Kidney (tissue), 22 donors: Measurements from ENCODE around the gene KCNS3. TPM values are rescaled to one million over a fixed set of nuclear protein-coding genes. Genes with fewer than 3 reads are reported as not detected.
A peak's percentile ranks its signal among the peaks of the same experiment; 100 is the strongest.

Source experiments
- DNase-seq, 5 donors: peaks; one replicate each; pipeline ENCODE4 v3.0.0-alpha.2; 2013 to 2020
- FAIRE-seq: peaks from 2 replicates; lab custom pipeline; 2012; peaks lifted over from hg19 to GRCh38; lab: Jason Lieb, UNC
- H3K27ac ChIP-seq, 2 donors: one replicate each; pipeline ENCODE4 v1.7.0; 2013; ENCODE audit warnings: low read depth in 2 of 2, low read length in 2 of 2, inconsistent platforms in 1 of 2
- H3K27me3 ChIP-seq: one replicate; pipeline ENCODE4 v1.7.1; 2013; ENCODE audit warnings: low read length, inconsistent platforms; ENCODE audit not compliant: control insufficient read depth, insufficient read depth
- H3K36me3 ChIP-seq, 3 donors: one replicate each; pipeline versions ENCODE4 v1.7.0 to v1.7.1; 2013; ENCODE audit warnings: low read length in 3 of 3, control low read depth in 1 of 3, inconsistent platforms in 1 of 3; ENCODE audit not compliant: insufficient read depth in 3 of 3, control insufficient read depth in 2 of 3
- H3K4me1 ChIP-seq, 3 donors: one replicate each; pipeline versions ENCODE4 v1.7.0 to v1.7.1; 2013; ENCODE audit warnings: low read length in 3 of 3, inconsistent platforms in 1 of 3, low read depth in 1 of 3; ENCODE audit not compliant: control insufficient read depth in 2 of 3, insufficient read depth in 2 of 3
- H3K4me3 ChIP-seq, 3 donors: one replicate each; pipeline versions ENCODE4 v1.7.0 to v1.8.1; 2013; ENCODE audit warnings: low read length in 3 of 3, control low read depth in 1 of 3, inconsistent platforms in 1 of 3
- H3K9ac ChIP-seq, 3 donors: one replicate each; pipeline versions ENCODE4 v1.7.0 to v1.7.1; 2013; ENCODE audit warnings: low read length in 3 of 3, control low read depth in 1 of 3, inconsistent platforms in 1 of 3
- H3K9me3 ChIP-seq, 3 donors: one replicate each; pipeline versions ENCODE4 v1.7.0 to v1.7.1; 2013; ENCODE audit warnings: low read length in 3 of 3, control low read depth in 1 of 3, inconsistent platforms in 1 of 3; ENCODE audit not compliant: control insufficient read depth in 2 of 3, insufficient read depth in 1 of 3
- intact Hi-C: fragments of 100-400 bp; cut with DNase I; formaldehyde crosslinking; loops from one replicate; pipeline ENCODE4 v1.11.1; 2022
- long read RNA-seq, 10 donors: library from polyadenylated mRNA in 1 of 10; unstranded in 1 of 10; transcript quantifications; one replicate each; pipeline ENCODE4 v2.0.0 and lab custom pipeline, GENCODE V29; 2021 to 2026
- polyA plus RNA-seq: library from polyadenylated mRNA; stranded (reverse); fragments of 350-450 nt; fragmentation: Illumina TruSeq; extraction: RNeasy Lipid Tissue Mini Kit (QIAGEN cat#74804); gene quantifications from one replicate; pipeline ENCODE4 v1.2.3, GENCODE V29; 2014; ENCODE audit warnings: low read depth, low replicate concordance; ENCODE audit not compliant: insufficient read depth
- total RNA-seq: library from RNA; stranded (reverse); fragmentation: NEBNext Ultra II Directional; extraction: Animal tissue kit (Norgen Biotek cat#: 25700); gene quantifications from one replicate; pipeline ENCODE4 v1.2.1, GENCODE V29; 2021
- TF ChIP-seq, protein P1 (sequence below): IDR thresholded peaks from 3 replicates; pipeline ENCODE4 v1.5.1; 2012; ENCODE audit warnings: mild to moderate bottlenecking, moderate library complexity, borderline replicate concordance; ENCODE audit not compliant: insufficient read depth; ENCODE audit errors: extremely low read depth
- donor health status: control.
- donor health status: control.
- donor health status: control.
- donor health status: control.
- donor health status: control.
- donor health status: DM: yes; HTN: yes; CAD: no.
- donor health status: Normal renal cell carcinoma (clear cell type).

The KCNS3 gene, protein sequence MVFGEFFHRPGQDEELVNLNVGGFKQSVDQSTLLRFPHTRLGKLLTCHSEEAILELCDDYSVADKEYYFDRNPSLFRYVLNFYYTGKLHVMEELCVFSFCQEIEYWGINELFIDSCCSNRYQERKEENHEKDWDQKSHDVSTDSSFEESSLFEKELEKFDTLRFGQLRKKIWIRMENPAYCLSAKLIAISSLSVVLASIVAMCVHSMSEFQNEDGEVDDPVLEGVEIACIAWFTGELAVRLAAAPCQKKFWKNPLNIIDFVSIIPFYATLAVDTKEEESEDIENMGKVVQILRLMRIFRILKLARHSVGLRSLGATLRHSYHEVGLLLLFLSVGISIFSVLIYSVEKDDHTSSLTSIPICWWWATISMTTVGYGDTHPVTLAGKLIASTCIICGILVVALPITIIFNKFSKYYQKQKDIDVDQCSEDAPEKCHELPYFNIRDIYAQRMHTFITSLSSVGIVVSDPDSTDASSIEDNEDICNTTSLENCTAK
- total RNA-seq (7.3 TPM), polyA plus RNA-seq (4.4 TPM)
- long read RNA-seq, donor 1, partial matches to known transcripts = 0 of 4 reads
- long read RNA-seq, donor 1, other reads (novel, unspliced or antisense) = 0 of 4 reads
- long read RNA-seq, donor 2, partial matches to known transcripts = 0 of 2 reads
- long read RNA-seq, donor 2, other reads (novel, unspliced or antisense) = 0 of 2 reads
- long read RNA-seq, donor 3, transcript KCNS3-201 (3 exons, 2,333 nt) = major isoform, 5 of 5 reads
- long read RNA-seq, donor 3, partial matches to known transcripts = 0 of 5 reads
- long read RNA-seq, donor 3, other reads (novel, unspliced or antisense) = 0 of 5 reads
- long read RNA-seq, donor 4, partial matches to known transcripts = 0 of 1 reads
- long read RNA-seq, donor 4, other reads (novel, unspliced or antisense) = 0 of 1 reads
- long read RNA-seq, donor 5 = 0 reads
- long read RNA-seq, donor 6, partial matches to known transcripts = 0 of 3 reads
- long read RNA-seq, donor 6, other reads (novel, unspliced or antisense) = 0 of 3 reads
- long read RNA-seq, donor 7, transcript KCNS3-201 (3 exons, 2,333 nt) = major isoform, 13 of 18 reads
- long read RNA-seq, donor 7, partial matches to known transcripts = 0 of 18 reads
- long read RNA-seq, donor 7, other reads (novel, unspliced or antisense) = 5 of 18 reads
- long read RNA-seq, donor 8, partial matches to known transcripts = 0 of 2 reads
- long read RNA-seq, donor 8, other reads (novel, unspliced or antisense) = 0 of 2 reads
- long read RNA-seq, donor 9, partial matches to known transcripts = 0 of 2 reads
- long read RNA-seq, donor 9, other reads (novel, unspliced or antisense) = 0 of 2 reads
- long read RNA-seq, donor 10, partial matches to known transcripts = 0 of 2 reads
- long read RNA-seq, donor 10, other reads (novel, unspliced or antisense) = 0 of 2 reads

DNA sequence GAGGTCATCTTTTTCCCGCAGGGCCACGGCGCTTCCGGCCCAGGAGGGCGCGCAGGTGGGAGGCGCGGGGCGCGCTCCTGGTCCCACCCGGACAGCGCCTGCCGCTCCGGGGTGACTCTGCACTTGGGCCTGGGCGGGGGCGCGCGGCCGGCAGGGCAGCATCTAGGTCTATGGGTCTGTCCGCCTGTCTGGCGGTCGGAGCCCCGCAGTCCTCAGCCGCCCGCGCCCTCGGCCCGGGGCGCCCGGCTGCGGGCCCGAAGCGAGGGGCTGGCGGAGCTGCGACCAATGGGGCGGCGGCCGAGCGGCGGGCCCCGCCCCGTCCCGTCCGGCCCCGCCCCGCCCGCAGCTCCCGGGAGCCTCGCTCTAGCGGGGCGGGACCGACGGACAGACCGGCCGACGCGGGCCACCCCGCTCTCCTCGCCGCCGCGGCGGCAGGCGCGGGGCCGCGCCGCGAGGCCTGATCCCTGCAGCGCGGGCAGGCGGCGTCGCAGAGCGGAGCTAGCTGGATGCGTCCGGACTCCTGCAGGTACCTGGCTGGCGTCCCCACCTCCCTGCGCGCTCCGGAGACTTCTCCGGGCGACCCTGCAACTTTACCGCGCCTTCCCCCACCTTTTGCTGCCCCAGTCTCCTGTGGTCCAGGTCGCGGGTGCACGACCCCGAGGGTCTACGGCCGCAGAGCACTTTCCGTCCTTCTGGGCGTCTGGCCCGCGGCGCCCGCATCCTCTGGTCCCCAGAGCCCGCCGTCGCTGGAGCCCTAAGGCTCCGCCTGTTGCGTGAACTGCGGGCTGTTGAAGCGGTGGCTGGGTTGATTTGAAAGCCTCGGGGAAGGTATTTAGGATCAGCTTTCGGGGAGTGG, at the start of gene KCNS3:
Gene KCNS3 (plus strand): TSS at position 387 of the 856 bp plus-strand sequence. CDS start 52,342 bp downstream, outside the sequence.
- intact Hi-C loops = no loop called here
- TF ChIP-seq, protein P1, sequence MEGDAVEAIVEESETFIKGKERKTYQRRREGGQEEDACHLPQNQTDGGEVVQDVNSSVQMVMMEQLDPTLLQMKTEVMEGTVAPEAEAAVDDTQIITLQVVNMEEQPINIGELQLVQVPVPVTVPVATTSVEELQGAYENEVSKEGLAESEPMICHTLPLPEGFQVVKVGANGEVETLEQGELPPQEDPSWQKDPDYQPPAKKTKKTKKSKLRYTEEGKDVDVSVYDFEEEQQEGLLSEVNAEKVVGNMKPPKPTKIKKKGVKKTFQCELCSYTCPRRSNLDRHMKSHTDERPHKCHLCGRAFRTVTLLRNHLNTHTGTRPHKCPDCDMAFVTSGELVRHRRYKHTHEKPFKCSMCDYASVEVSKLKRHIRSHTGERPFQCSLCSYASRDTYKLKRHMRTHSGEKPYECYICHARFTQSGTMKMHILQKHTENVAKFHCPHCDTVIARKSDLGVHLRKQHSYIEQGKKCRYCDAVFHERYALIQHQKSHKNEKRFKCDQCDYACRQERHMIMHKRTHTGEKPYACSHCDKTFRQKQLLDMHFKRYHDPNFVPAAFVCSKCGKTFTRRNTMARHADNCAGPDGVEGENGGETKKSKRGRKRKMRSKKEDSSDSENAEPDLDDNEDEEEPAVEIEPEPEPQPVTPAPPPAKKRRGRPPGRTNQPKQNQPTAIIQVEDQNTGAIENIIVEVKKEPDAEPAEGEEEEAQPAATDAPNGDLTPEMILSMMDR = no peak
- Histone ChIP-seq H3K27ac (no peak within 1 kb of the TSS), H3K4me1 (peaks cover 0 to 7% (median 0%) of the 10 kb centered on the region in 3 donors), H3K4me3 (peak within 1 kb of the TSS; percentile 33 to 68 (median 61)), H3K9me3 (no peaks in the 10 kb centered on the region), H3K9ac (peak within 1 kb of the TSS in 1 of 3 donors; percentile 3), H3K36me3 (no peaks in the 10 kb centered on the region), H3K27me3 (peaks cover 23% of the 10 kb centered on the region)
- no peak for FAIRE-seq
- DNase-seq = peak; percentile 41 to 76 (median 66)

DNA sequence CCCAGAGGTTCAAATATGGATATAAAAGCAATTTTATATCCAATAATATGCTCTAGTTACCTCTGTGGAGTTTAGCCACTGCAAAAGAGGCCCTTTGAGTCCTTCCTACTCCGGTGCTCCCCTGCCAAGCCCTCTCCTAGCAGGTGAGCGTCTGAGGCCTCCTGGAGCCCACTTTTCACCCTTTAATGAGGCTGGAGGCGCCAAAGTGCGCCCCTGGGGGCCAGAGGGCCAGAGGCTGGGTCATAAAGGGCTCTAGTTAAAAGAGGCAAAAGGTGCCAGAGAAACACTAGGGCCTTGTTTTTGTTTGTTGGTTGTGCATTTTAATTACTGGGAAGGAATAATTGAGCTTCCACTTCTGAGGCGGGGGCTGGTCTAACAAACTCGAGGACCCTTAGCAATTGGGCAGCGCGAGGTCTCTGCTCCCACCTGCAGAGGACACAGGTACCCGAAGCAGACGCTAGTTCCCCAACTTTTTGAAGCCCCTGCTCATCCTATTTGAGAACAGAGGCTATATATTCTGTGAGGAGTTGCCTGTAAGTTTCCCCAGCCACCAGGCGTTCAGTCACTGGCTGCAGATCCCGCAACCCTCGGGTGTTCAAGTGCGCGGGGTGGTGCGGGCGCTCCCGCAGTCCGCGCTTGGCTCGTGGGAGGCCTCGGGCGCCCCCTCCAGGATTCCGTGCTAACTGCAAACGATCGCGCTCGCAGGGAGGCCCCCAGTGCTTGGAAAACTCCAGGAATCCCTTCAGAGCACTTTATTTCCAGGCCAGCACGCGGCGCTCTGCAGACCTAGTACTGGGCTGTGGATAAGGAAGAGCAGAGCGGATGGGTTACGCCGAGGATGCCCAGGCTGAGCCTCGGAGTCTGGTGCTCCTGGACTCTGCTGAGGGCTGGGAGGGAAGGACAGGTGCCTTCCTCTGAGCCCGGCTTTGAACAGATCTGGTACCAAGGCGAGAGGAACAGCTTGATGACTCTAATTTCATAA, 48.1 kb upstream of the KCNS3 start:
- DNase-seq (peak; percentile 83 to 93 (median 91)), FAIRE-seq (no peak)
- Histone ChIP-seq H3K4me3 (peak overlapping the region in 2 of 3 donors; percentile 26 to 43), H3K36me3 (no peaks in the 10 kb centered on the region), H3K9me3 (no peaks in the 10 kb centered on the region), H3K27me3 (no peaks in the 10 kb centered on the region), H3K27ac (no peak overlapping the region), H3K4me1 (peaks cover 0 to 3% (median 0%) of the 10 kb centered on the region in 3 donors), H3K9ac (no peak overlapping the region)
- TF ChIP-seq, protein P1 = peak; percentile 65
- intact Hi-C loops = no loop called here
